HepG2 (cell line): ENCODE results near the gene CDKN3. TPM values are rescaled to one million over a fixed set of nuclear protein-coding genes. Genes with fewer than 3 reads are reported as not detected.

Experiments
- BRD4 ChIP-seq: sonication (generic); formaldehyde crosslinking; IDR thresholded peaks from 2 replicates; pipeline ENCODE4 v1.4.0; 2020; ENCODE audit warnings: missing genetic modification reagents
- CREB1 ChIP-seq, 2 experiments: fragments of 450-650 bp in 1 of 2; IDR thresholded peaks; 2 replicates each; pipeline ENCODE4 v1.6.1; 2016 to 2017; ENCODE audit warnings: control low read depth in 1 of 2, mild to moderate bottlenecking in 1 of 2, missing compliant biosample characterization in 1 of 2, missing genetic modification characterization in 1 of 2
- EZH2 ChIP-seq: conservative IDR thresholded peaks from 2 replicates; pipeline ENCODE4 v1.6.1; 2012; ENCODE audit warnings: mild to moderate bottlenecking, low read depth, low read length, moderate library complexity
- FOSL2 ChIP-seq: sonication (generic); formaldehyde crosslinking; IDR thresholded peaks from 2 replicates; pipeline ENCODE4 v1.4.0; 2020; ENCODE audit warnings: missing genetic modification reagents
- GZF1 ChIP-seq: sonication (generic); formaldehyde crosslinking; IDR thresholded peaks from 2 replicates; pipeline ENCODE4 v1.5.1; 2020; ENCODE audit warnings: mild to moderate bottlenecking, missing genetic modification reagents
- HNF1A ChIP-seq, 2 experiments: sonication (generic) in 1 of 2; formaldehyde crosslinking in 1 of 2; IDR thresholded peaks; 2 replicates each; pipeline versions ENCODE4 v1.4.0 to v1.6.1; 2016 to 2020; ENCODE audit warnings: borderline replicate concordance in 1 of 2, low read depth in 1 of 2, mild to moderate bottlenecking in 1 of 2, missing genetic modification reagents in 1 of 2
- IKZF5 ChIP-seq: IDR thresholded peaks from 2 replicates; pipeline ENCODE4 v1.6.1; 2018; ENCODE audit warnings: missing genetic modification reagents, mild to moderate bottlenecking, missing compliant biosample characterization
- MYNN ChIP-seq: sonication (generic); formaldehyde crosslinking; IDR thresholded peaks from 2 replicates; pipeline ENCODE4 v1.4.0; 2020; ENCODE audit warnings: mild to moderate bottlenecking, low read depth, missing genetic modification reagents
- NR2F1 ChIP-seq, 2 experiments: fragments of 450-650 bp in 1 of 2; formaldehyde crosslinking in 1 of 2; IDR thresholded peaks; 2 replicates each; pipeline versions ENCODE4 v1.5.0 to v1.6.1; 2016 to 2020; ENCODE audit warnings: mild to moderate bottlenecking in 1 of 2, missing compliant biosample characterization in 1 of 2, missing genetic modification reagents in 1 of 2, moderate library complexity in 1 of 2
- NR2F2 ChIP-seq: IDR thresholded peaks from 2 replicates; pipeline ENCODE4 v1.6.1; 2012; ENCODE audit warnings: low read depth, inconsistent platforms, borderline replicate concordance
- PRPF4 ChIP-seq: fragments of 200-400 bp; formaldehyde crosslinking; IDR thresholded peaks from 2 replicates; pipeline ENCODE4 v1.6.1; 2016; ENCODE audit warnings: low read length, low read depth; ENCODE audit not compliant: poor library complexity, severe bottlenecking
- SAP130 ChIP-seq: IDR thresholded peaks from 2 replicates; pipeline ENCODE4 v1.6.1; 2016; ENCODE audit warnings: low read depth
- SIX1 ChIP-seq: sonication (generic); formaldehyde crosslinking; IDR thresholded peaks from 2 replicates; pipeline ENCODE4 v1.4.0; 2020; ENCODE audit warnings: missing genetic modification reagents, borderline replicate concordance
- SMYD3 ChIP-seq: sonication (generic); formaldehyde crosslinking; IDR thresholded peaks from 2 replicates; pipeline ENCODE4 v1.8.1; 2023; ENCODE audit warnings: mild to moderate bottlenecking, missing genetic modification reagents
- SOX6 ChIP-seq, 2 experiments: fragments of 450-650 bp in 1 of 2; sonication (generic) in 1 of 2; formaldehyde crosslinking in 1 of 2; IDR thresholded peaks; 2 replicates each; pipeline versions ENCODE4 v1.4.0 to v1.6.1; 2017 to 2020; ENCODE audit warnings: antibody characterized with exemption in 1 of 2, mild to moderate bottlenecking in 1 of 2, missing genetic modification reagents in 1 of 2
- SRSF4 ChIP-seq: fragments of 200-400 bp; formaldehyde crosslinking; IDR thresholded peaks from one replicate; pipeline ENCODE4 v1.6.1; 2018; ENCODE audit warnings: mild to moderate bottlenecking, low read depth, low read length, moderate library complexity; ENCODE audit not compliant: poor library complexity, severe bottlenecking
- TCF12 ChIP-seq, 2 experiments: fragments of 450-650 bp in 1 of 2; sonication (generic) in 1 of 2; formaldehyde crosslinking in 1 of 2; IDR thresholded peaks; 2 replicates each; pipeline versions ENCODE4 v1.6.1 to v1.8.0; 2017 to 2022; ENCODE audit warnings: antibody characterized with exemption in 1 of 2, mild to moderate bottlenecking in 1 of 2, missing genetic modification reagents in 1 of 2, moderate library complexity in 1 of 2
- THRA ChIP-seq: sonication (generic); formaldehyde crosslinking; IDR thresholded peaks from 2 replicates; pipeline ENCODE4 v1.4.0; 2020; ENCODE audit warnings: missing genetic modification reagents, borderline replicate concordance
- ZBTB14 ChIP-seq: sonication (generic); formaldehyde crosslinking; IDR thresholded peaks from 2 replicates; pipeline ENCODE4 v1.4.0; 2020; ENCODE audit warnings: missing genetic modification reagents
- ZNF331 ChIP-seq: sonication (generic); formaldehyde crosslinking; IDR thresholded peaks from 2 replicates; pipeline ENCODE4 v1.4.0; 2020; ENCODE audit warnings: missing genetic modification reagents
- ZNF430 ChIP-seq: sonication (generic); formaldehyde crosslinking; IDR thresholded peaks from 2 replicates; pipeline ENCODE4 v1.9.0; 2021; ENCODE audit warnings: mild to moderate bottlenecking, missing genetic modification reagents
- polyA plus RNA-seq, 8 experiments: library from polyadenylated mRNA; depleted of rRNA in 3 of 8; stranded (reverse) in 7 of 8; unstranded in 1 of 8; fragments of >200 nt; fragmentation: Illumina TruSeq in 4 of 8; extraction: Trizol in 4 of 8; gene quantifications; 2 replicates each; pipeline versions ENCODE4 v1.2.1 to v1.2.3, GENCODE V29; 2011 to 2016; ENCODE audit warnings: low read depth in 4 of 8, missing spikeins in 1 of 8, mixed read lengths in 1 of 8; ENCODE audit not compliant: insufficient read depth in 1 of 8
- total RNA-seq, 5 experiments: library from RNA; depleted of rRNA; stranded (reverse); fragments of >200 nt; fragmentation: Illumina TruSeq; extraction: Trizol; gene quantifications; 2 replicates each; pipeline ENCODE4 v1.2.3, GENCODE V29; 2016; ENCODE audit warnings: low read depth in 1 of 5

Gene CDKN3
- total and polyA plus RNA-seq, 2 of the 13 experiments (the other 11 are each of a cell fraction or from before 2014, with no cell fraction given), result 63.0 to 88.9 TPM

- no peak for TF ChIP-seq SOX6 (IDR thresholded peaks at IDR 0.05)
- peak; percentile 90 for TF ChIP-seq SOX6 (CRISPR knock-in tag; IDR thresholded peaks at IDR 0.05)
- no peak for TF ChIP-seq SMYD3 (CRISPR knock-in tag)
- TF ChIP-seq THRA, result peak; percentile 28; the same call in 1 of the 2 replicates
- peak; percentile 74 for TF ChIP-seq IKZF5 (CRISPR knock-in tag)
- TF ChIP-seq ZNF430 (CRISPR knock-in tag), result peak; percentile 69; the same call in 1 of the 2 replicates
- no peak for TF ChIP-seq FOSL2 (CRISPR knock-in tag)
- TF ChIP-seq ZBTB14, result no peak
- TF ChIP-seq HNF1A (IDR thresholded peaks at IDR 0.05; ENCODE audit: low read depth), result peak; percentile 46; the same call in 1 of the 2 replicates
- TF ChIP-seq HNF1A (CRISPR knock-in tag; IDR thresholded peaks at IDR 0.05; ENCODE audit: borderline replicate concordance), result no peak; the same call in 1 of the 2 replicates
- TF ChIP-seq GZF1, result no peak
- no peak for TF ChIP-seq SRSF4
- TF ChIP-seq NR2F1 (CRISPR knock-in tag; IDR thresholded peaks at IDR 0.05), result peak in 1 of 2 experiments; percentile 24; a peak in 1 of 4 replicates
- peak; percentile 78 for TF ChIP-seq SAP130 (CRISPR knock-in tag)
- TF ChIP-seq EZH2, result no peak
- TF ChIP-seq SIX1 (CRISPR knock-in tag), result peak; percentile 23; the same call in 1 of the 2 replicates
- TF ChIP-seq BRD4 (CRISPR knock-in tag), result no peak
- no peak for TF ChIP-seq PRPF4
- no peak for TF ChIP-seq TCF12 (IDR thresholded peaks at IDR 0.05)
- peak; percentile 80; the same call in 1 of the 2 replicates for TF ChIP-seq TCF12 (CRISPR knock-in tag; IDR thresholded peaks at IDR 0.05)
- TF ChIP-seq MYNN (CRISPR knock-in tag), result no peak
- TF ChIP-seq NR2F2, result 0 out of 2 replicates have a peak, but pooled peaks have one; percentile 23
- no peak for TF ChIP-seq CREB1 (IDR thresholded peaks at IDR 0.05)
- peak; percentile 56 for TF ChIP-seq CREB1 (CRISPR knock-in tag; IDR thresholded peaks at IDR 0.05)
- TF ChIP-seq ZNF331 (CRISPR knock-in tag), result peak; percentile 35; the same call in 1 of the 2 replicates
Observed at GRCh38 chr14:54424479-54424901, 27.7 kb downstream of the CDKN3 start (continued).
